Prostate gland (tissue), 2 donors: ENCODE data around the gene UTP11. TPM values are rescaled to one million over a fixed set of nuclear protein-coding genes. Genes with fewer than 3 reads are reported as not detected.
A peak's percentile ranks its signal among the peaks of the same experiment; 100 is the strongest.

Experiments used
- DNase-seq: peaks from one replicate; pipeline ENCODE4 v3.0.0-alpha.2; 2019; ENCODE audit warnings: low spot score
- H3K27ac ChIP-seq, 2 donors: fragments of 200-600 bp; sonication (generic); 2 replicates each; pipeline ENCODE4 v1.5.1; 2017 to 2019
- H3K27me3 ChIP-seq: fragments of 200-600 bp; sonication (generic); replicated peaks from 2 replicates; pipeline ENCODE4 v1.5.1; 2019; ENCODE audit not compliant: insufficient read depth
- H3K36me3 ChIP-seq, 2 donors: fragments of 200-600 bp; sonication (generic); 1 replicate in 1 of 2; 2 replicates in 1 of 2; pipeline versions ENCODE4 v1.5.1 to v1.8.1; 2017 to 2019
- H3K4me1 ChIP-seq: fragments of 200-600 bp; sonication (generic); replicated peaks from 2 replicates; pipeline ENCODE4 v1.5.1; 2019
- H3K4me3 ChIP-seq, 2 donors: fragments of 200-600 bp; sonication (generic); 2 replicates each; pipeline ENCODE4 v1.5.1; 2017 to 2019
- H3K9me3 ChIP-seq: fragments of 200-600 bp; sonication (generic); 2 replicates; pipeline ENCODE4 v1.5.1; 2017
- CTCF ChIP-seq, 4 experiments: fragments of 200-600 bp in 2 of 4; fragments of 450-650 bp in 2 of 4; sonication (generic) in 2 of 4; IDR thresholded peaks; 1 replicate in 3 of 4; 2 replicates in 1 of 4; pipeline ENCODE4 v1.5.1; 2016 to 2019; ENCODE audit warnings: antibody characterized with exemption in 4 of 4, mild to moderate bottlenecking in 2 of 4, moderate library complexity in 2 of 4
- POLR2A ChIP-seq: fragments of 450-650 bp; IDR thresholded peaks from one replicate; pipeline ENCODE4 v1.6.1; 2016; ENCODE audit warnings: antibody characterized with exemption, mild to moderate bottlenecking
- POLR2AphosphoS5 ChIP-seq: sonication (generic); formaldehyde crosslinking; IDR thresholded peaks from one replicate; pipeline ENCODE4 v1.6.1; 2017; ENCODE audit warnings: antibody characterized with exemption
- WGBS: methylation state at CpG from one replicate; pipeline ENCODE4 v1.1.5; 2018; 5-methylcytosine and 5-hydroxymethylcytosine counted together
- intact Hi-C: fragments of 100-400 bp; cut with DNase I; formaldehyde crosslinking; loops from one replicate; pipeline ENCODE4 v1.14.2; 2022
- total RNA-seq, 2 donors: library from RNA; depleted of rRNA; stranded (reverse); fragments of >200 nt; gene quantifications; one replicate each; pipeline ENCODE4 v1.1.0, GENCODE V29; 2016

Gene UTP11
- total RNA-seq, 2 donors from 2014 or later, result 26.9 to 36.5 TPM

DNA sequence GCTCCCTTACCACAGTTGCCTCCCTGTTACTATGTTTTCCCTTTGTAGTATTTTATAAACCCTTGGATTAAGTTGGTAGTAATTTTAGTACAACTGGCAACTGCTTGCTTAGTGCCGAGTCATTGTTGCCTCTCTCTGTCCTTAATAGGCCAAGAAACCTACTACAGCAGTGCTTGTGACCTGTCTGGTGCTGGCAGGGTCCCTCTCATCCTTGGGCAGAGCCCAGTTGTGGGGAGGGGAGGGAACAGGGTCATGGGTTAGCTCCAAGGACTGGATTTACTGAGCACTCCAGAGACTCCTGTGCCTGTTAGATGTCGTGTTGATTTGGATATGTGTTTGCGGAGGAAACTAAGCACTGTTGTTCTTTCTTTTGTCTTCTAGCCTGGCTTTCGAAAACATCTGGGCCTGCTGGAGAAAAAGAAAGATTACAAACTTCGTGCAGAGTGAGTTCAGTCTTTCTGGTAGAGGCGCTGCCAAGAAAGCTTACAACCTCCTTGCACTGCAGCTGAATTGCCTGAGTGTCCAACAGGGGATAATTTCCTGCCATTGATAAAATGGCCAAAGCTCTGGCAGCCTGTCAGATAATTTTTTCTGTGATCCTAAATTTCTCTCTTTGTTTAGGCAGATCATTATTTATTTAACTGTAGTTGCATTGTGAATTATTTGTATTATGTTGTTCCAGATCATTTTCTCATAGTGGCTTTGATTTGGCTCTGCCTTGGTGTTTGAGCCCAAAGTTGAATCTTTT is 3.6 kb downstream of the UTP11 start:
- no peak overlapping the region for H3K4me3 ChIP-seq
- intact Hi-C loops, result no loop called here
- WGBS, result 58% methylated on average over 6 of the region's 6 CpGs
- H3K4me1 ChIP-seq, result peaks cover 11% of the 10 kb centered on the region
- H3K27ac ChIP-seq, result no peak overlapping the region
- H3K9me3 ChIP-seq, result no peaks in the 10 kb centered on the region
- DNase-seq, result no peak
- TF ChIP-seq POLR2A (no peak), POLR2AphosphoS5 (peak; percentile 49)
- H3K36me3 ChIP-seq, result peaks cover 4 to 5% of the 10 kb centered on the region in 2 donors
- H3K27me3 ChIP-seq, result no peaks in the 10 kb centered on the region

GRCh38 chr1:38018864-38019343 is 6.4 kb downstream of the UTP11 start:
- intact Hi-C loops, result no loop called here
- no peak for TF ChIP-seq POLR2AphosphoS5
- TF ChIP-seq CTCF (IDR thresholded peaks at IDR 0.05), result peak in 3 of 4 experiments; percentile 18 to 44 (median 42)
- TF ChIP-seq POLR2A, result no peak
- no peak overlapping the region for H3K27ac ChIP-seq
- no peaks in the 10 kb centered on the region for H3K27me3 ChIP-seq
- H3K36me3 ChIP-seq, result peaks cover 4 to 8% of the 10 kb centered on the region in 2 donors
- no peaks in the 10 kb centered on the region for H3K9me3 ChIP-seq
- peaks cover 2% of the 10 kb centered on the region for H3K4me1 ChIP-seq
- no peak overlapping the region for H3K4me3 ChIP-seq
- no peak for DNase-seq
- WGBS, result 71% methylated on average over 6 of the region's 6 CpGs

DNA sequence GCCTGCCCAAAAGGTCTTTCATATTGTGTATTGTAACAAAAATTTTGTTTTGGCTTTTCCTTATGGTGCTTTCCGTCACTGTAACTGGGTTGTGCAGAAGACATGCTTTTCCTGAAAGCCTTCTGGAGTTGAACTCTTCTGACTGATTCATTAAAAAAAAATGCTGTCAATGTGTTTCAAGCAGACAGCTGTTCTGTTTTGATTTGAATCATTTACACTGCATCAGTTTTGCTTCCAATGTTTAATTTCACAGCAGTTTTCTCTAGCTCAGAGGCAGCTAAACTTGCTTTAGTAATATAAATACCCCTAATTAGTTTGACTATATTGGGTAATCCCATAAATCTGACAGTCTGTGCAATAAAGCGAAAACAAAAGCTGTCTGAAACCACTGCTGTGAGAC is 7.9 kb downstream of the UTP11 start:
- Histone ChIP-seq H3K36me3 (peaks cover 4 to 13% of the 10 kb centered on the region in 2 donors), H3K4me3 (no peak overlapping the region), H3K9me3 (no peaks in the 10 kb centered on the region), H3K27me3 (no peaks in the 10 kb centered on the region), H3K27ac (no peak overlapping the region), H3K4me1 (no peaks in the 10 kb centered on the region)
- DNase-seq, result no peak
- intact Hi-C loops, result no loop called here
- WGBS, result 95% methylated on average over 2 of the region's 2 CpGs
- TF ChIP-seq POLR2AphosphoS5, result no peak
- no peak for TF ChIP-seq CTCF (IDR thresholded peaks at IDR 0.05)
- no peak for TF ChIP-seq POLR2A

- H3K36me3 ChIP-seq, result peaks cover 4 to 15% of the 10 kb centered on the region in 2 donors
These were observed 9.4 kb downstream of the UTP11 start for GRCh38 chr1:38021969-38022368.

GRCh38 chr1:38022810-38023209 is 10.3 kb downstream of the UTP11 start:
- WGBS, result 64% methylated on average over 3 of the region's 3 CpGs
- Histone ChIP-seq H3K27me3 (no peaks in the 10 kb centered on the region), H3K27ac (no peak overlapping the region), H3K4me3 (no peak overlapping the region), H3K36me3 (peaks cover 4 to 11% of the 10 kb centered on the region in 2 donors), H3K4me1 (no peaks in the 10 kb centered on the region), H3K9me3 (no peaks in the 10 kb centered on the region)
- intact Hi-C loops, result no loop called here
- DNase-seq, result no peak
- TF ChIP-seq POLR2AphosphoS5, result no peak
- TF ChIP-seq CTCF (IDR thresholded peaks at IDR 0.05), result no peak
- TF ChIP-seq POLR2A, result no peak

More at GRCh38 chr1:38021969-38022368, 9.4 kb downstream of the UTP11 start:
- TF ChIP-seq POLR2AphosphoS5, result no peak
- DNase-seq, result no peak
- no peaks in the 10 kb centered on the region for H3K9me3 ChIP-seq
- H3K4me3 ChIP-seq, result no peak overlapping the region
- H3K27ac ChIP-seq, result no peak overlapping the region
- 93% methylated on average over 5 of the region's 5 CpGs for WGBS
- no peaks in the 10 kb centered on the region for H3K27me3 ChIP-seq
- H3K4me1 ChIP-seq, result no peaks in the 10 kb centered on the region
- intact Hi-C loops, result no loop called here

DNA sequence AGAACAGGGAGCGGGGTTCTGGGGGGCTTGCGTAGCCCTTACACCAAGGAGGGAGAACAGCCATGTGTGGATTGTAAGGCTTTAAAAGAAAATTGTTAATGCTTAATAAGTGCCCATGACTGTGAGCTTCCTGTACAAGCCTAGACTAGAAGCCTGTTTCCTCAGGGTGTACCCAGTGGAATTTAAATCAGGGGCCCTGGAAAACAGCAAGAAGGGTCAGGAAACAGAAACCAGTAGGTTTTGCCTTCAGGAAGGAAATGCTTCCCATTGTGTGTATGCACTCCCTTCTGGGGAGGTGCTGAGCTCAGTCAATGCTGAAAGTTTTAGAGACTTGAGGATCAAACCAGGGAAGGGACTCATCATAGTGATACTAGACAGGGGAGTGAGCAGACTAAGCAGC is 12.7 kb downstream of the UTP11 start:
- Histone ChIP-seq H3K27ac (no peak overlapping the region), H3K9me3 (no peaks in the 10 kb centered on the region), H3K4me1 (no peaks in the 10 kb centered on the region), H3K4me3 (no peak overlapping the region), H3K27me3 (no peaks in the 10 kb centered on the region), H3K36me3 (peaks cover 0 to 10% of the 10 kb centered on the region in 2 donors)
- DNase-seq, result no peak
- intact Hi-C loops, result no loop called here
- TF ChIP-seq CTCF (IDR thresholded peaks at IDR 0.05) (no peak), POLR2AphosphoS5 (no peak), POLR2A (no peak)
- WGBS, result 45% methylated on average over 2 of the region's 2 CpGs
